A549 treated with GW870086 at 1 μM for 4 hours (cell line): ENCODE results near the gene MLPH. TPM values are rescaled to one million over a fixed set of nuclear protein-coding genes. Genes with fewer than 3 reads are reported as not detected.

ENCODE experiments used
- total RNA-seq: library from RNA; stranded (reverse); fragments of 200-300 nt; extraction: Qiagen RNA extraction; gene quantifications from 5 replicates; pipeline ENCODE4 v1.2.3, GENCODE V29; 2022; ENCODE audit warnings: low read depth

MLPH gene, protein sequence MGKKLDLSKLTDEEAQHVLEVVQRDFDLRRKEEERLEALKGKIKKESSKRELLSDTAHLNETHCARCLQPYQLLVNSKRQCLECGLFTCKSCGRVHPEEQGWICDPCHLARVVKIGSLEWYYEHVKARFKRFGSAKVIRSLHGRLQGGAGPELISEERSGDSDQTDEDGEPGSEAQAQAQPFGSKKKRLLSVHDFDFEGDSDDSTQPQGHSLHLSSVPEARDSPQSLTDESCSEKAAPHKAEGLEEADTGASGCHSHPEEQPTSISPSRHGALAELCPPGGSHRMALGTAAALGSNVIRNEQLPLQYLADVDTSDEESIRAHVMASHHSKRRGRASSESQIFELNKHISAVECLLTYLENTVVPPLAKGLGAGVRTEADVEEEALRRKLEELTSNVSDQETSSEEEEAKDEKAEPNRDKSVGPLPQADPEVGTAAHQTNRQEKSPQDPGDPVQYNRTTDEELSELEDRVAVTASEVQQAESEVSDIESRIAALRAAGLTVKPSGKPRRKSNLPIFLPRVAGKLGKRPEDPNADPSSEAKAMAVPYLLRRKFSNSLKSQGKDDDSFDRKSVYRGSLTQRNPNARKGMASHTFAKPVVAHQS
- total RNA-seq: 236 to 318 TPM (median 297 TPM) in 5 replicates

DNA sequence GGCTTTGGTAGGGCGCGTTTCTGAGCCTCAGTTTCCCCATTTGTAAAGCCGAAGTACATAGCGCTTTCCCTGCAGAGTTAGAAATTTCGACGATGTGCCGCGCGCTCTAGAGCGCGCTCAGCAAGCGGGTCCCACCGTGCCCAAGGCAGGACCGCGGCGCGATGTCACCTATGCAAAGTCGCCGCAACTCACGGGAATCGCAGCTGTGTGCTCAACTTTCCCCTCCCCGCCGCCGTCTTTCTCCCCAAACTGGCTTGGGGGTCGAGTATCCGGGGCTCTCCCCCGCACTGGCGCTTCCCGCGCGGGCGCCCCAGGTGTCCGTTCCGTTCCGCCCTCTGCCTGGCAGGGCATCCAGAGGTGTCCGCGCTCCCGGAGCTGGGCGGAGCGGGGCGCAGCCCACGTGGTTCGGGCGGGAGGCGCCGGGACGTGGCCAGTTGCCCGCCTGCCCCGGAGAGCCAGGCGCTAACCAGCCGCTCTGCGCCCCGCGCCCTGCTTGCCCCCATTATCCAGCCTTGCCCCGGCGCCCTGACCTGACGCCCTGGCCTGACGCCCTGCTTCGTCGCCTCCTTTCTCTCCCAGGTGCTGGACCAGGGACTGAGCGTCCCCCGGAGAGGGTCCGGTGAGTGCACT is at the start of gene MLPH:
Gene MLPH (plus strand): TSS at position 433 of the 630 bp plus-strand sequence. CDS start 6,176 bp downstream, outside the sequence.

DNA sequence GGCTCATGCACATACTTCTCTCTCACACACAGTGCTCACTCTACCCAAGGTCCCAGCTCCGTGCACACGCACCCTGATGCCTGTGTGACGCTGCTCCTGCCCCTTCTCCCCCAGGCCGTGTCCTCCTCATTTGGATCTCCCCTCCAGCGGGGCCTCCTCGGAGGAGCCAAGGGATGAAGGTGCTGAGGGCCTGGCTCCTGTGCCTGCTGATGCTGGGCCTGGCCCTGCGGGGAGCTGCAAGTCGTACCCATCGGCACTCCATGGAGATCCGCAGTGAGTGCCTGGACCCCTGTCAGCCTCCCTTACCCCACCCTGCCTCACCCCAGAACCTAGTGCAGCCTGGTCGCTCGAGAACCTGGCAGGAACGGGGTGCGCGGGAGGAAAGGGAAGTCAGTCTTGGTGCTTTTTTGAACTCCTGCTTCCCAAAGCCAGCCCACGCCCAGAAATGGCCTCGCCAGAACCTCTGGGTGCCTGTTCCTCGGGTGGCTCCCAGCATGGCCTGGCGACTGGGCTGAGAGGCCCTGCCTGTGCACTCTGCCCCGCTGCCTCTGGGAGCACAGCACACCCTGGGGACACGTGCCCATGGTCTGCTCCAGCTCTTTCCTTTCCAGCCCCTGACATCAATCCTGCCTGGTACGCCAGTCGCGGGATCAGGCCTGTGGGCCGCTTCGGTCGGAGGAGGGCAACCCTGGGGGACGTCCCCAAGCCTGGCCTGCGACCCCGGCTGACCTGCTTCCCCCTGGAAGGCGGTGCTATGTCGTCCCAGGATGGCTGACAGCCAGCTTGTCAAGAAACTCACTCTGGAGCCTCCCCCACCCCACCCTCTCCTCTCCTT is 79.6 kb downstream of the MLPH start, which contains the start of gene PRLH:
Gene PRLH (plus strand): TSS at position 174 of the 835 bp plus-strand sequence. CDS start 0 bp downstream, at position 174.

DNA sequence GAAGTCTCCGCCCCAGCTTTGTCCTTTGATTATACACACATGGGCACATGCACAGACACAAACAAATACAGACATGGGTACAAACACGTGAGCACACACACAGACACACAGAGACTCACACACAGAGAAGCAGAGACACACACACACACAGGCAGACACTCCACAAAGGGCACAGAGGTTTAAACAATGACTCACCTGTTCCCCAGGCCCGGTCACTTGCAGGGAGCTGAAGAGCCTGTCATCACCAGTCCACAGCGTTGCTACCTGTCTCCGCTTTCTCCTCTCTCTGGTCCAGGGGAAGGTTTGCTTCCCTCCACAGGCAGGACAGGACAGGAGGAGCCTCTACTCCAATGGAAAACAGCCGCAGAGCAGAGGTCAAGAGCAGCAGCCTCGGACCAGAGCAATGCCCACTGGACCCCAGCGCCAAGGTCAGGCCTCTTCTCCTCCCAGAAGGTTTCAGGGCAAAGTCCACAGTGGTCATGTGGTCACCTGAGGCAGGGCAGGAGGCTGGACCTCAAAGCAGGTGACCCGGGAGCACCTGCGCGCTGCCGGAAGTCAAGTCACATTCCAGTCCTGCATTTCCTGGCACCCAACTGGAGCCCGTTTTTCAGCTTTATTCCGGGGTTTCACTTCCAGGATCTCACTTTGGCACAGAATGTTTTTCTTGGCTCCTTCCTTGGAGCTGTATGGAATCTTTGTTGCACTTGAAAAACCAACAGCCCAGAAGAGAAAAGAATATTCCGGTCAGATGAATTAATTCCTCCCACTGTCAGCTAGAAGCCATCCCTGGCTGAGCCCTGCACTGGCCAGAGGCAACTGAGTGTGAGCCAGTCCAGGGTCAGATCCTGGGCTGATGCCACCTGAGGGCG is 103.5 kb downstream of the MLPH start, which contains the start of gene RAB17:
Gene RAB17 (minus strand): TSS at position 463 of the 869 bp plus-strand sequence. CDS start 4,580 bp downstream, outside the sequence.

Other genes starting within 250 kb of the MLPH start
- gene COL6A3, start 73.1 kb upstream of the MLPH start, total RNA-seq: 0.08 to 0.23 TPM (median 0.14 TPM) in 5 replicates
- not detected in 5 replicates for gene PRLH, start 79.3 kb downstream of the MLPH start, total RNA-seq
- 0.16 to 0.71 TPM (median 0.34 TPM) in 5 replicates for gene RAB17, start 103.5 kb downstream of the MLPH start, total RNA-seq
- gene LRRFIP1, start 140.3 kb downstream of the MLPH start, total RNA-seq: 65.1 to 96.5 TPM (median 93.4 TPM) in 5 replicates